Suprapubic skin (tissue), 4 donors: ENCODE measurements around the gene TRMT61A. TPM values are rescaled to one million over a fixed set of nuclear protein-coding genes. Genes with fewer than 3 reads are reported as not detected.
"Not testable (repeated sequence)": the region's sequence is repeated elsewhere in the genome, so short reads cannot be mapped to it uniquely, and the experiment has no call there.

Experiments used
- DNase-seq, 2 donors: peaks; one replicate each; pipeline ENCODE4 v3.0.0-alpha.2; 2019; ENCODE audit warnings: low spot score in 2 of 2
- H3K27ac ChIP-seq: fragments of 200-600 bp; sonication (generic); one replicate; pipeline ENCODE4 v1.5.1; 2019
- H3K27me3 ChIP-seq: fragments of 200-600 bp; sonication (generic); one replicate; pipeline ENCODE4 v1.5.1; 2019
- H3K36me3 ChIP-seq: fragments of 200-600 bp; sonication (generic); one replicate; pipeline ENCODE4 v1.5.1; 2019
- H3K4me1 ChIP-seq: fragments of 200-600 bp; sonication (generic); one replicate; pipeline ENCODE4 v1.5.1; 2019
- H3K4me3 ChIP-seq: fragments of 200-600 bp; sonication (generic); one replicate; pipeline ENCODE4 v1.5.1; 2019; ENCODE audit warnings: mild to moderate bottlenecking
- H3K9me3 ChIP-seq: fragments of 200-600 bp; sonication (generic); one replicate; pipeline ENCODE4 v1.5.1; 2019
- EP300 ChIP-seq: sonication (generic); formaldehyde crosslinking; IDR thresholded peaks from one replicate; pipeline ENCODE4 v1.6.1; 2017; ENCODE audit warnings: antibody characterized with exemption
- POLR2A ChIP-seq, 2 donors: fragments of 450-650 bp; IDR thresholded peaks; one replicate each; pipeline ENCODE4 v1.6.1; 2017; ENCODE audit warnings: antibody characterized with exemption in 2 of 2, mild to moderate bottlenecking in 2 of 2, moderate library complexity in 2 of 2
- POLR2AphosphoS5 ChIP-seq, 3 donors: sonication (generic); formaldehyde crosslinking; IDR thresholded peaks; one replicate each; pipeline ENCODE4 v1.6.1; 2017; ENCODE audit warnings: antibody characterized with exemption in 3 of 3
- WGBS: methylation state at CpG from one replicate; pipeline ENCODE4 v1.1.5; 2018; 5-methylcytosine and 5-hydroxymethylcytosine counted together
- total RNA-seq, 4 donors: library from RNA; depleted of rRNA; stranded (reverse); fragments of >200 nt; gene quantifications; one replicate each; pipeline ENCODE4 v1.1.0, GENCODE V29; 2016
- TF ChIP-seq, protein P1 (sequence below), 2 donors: fragments of 200-600 bp in 1 of 2; fragments of 450-650 bp in 1 of 2; sonication (generic) in 1 of 2; IDR thresholded peaks; one replicate each; pipeline ENCODE4 v1.5.1; 2016 to 2019; ENCODE audit warnings: antibody characterized with exemption in 2 of 2, mild to moderate bottlenecking in 1 of 2, moderate library complexity in 1 of 2

The TRMT61A gene
- total RNA-seq, 4 donors from 2014 or later: 15.9 to 21.9 (median 18.5) TPM

DNA sequence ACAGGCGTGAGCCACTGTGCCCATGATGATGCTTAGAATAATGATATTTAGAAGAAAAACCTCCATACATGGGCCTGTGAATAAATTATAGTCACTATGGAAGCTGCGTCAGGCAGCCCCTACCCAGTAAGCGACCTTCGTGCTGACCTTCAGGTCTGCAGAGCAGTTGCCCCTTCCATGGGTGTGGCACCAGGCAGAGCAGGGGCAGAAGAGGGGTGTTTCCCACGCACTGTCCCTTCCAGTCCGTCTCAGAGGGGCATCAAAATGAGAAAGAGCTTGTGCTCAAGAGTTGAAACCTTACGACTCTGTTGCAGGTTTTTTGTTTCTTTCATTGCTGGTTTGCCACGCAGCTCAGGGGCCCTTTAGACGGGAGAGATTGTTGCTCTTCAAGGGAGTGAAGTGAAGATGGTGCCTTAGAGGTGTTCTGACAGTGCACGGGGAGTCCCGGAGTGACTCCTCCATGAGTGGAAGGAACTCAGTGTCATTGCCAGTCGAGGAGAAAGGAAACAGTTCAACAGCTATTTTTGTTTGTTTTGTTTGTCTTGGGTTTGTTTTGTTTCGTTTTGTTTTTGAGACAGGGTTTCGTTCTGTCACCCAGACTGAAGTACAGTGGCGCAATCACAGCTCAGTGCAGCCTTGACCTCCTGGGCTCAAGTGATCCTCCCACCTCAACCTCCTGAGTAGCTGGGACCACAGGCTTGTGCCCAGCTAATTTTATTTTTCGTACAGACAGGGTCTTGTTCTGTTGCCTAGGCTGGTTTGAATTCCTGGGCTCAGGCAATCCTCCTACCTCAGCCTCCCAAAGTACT lies 20.3 kb upstream of the TRMT61A start:
- H3K27ac ChIP-seq: no peak overlapping the region
- TF ChIP-seq EP300: no peak
- H3K9me3 ChIP-seq: no peaks in the 10 kb centered on the region
- no peak for DNase-seq
- peaks cover 44% of the 10 kb centered on the region for H3K36me3 ChIP-seq
- 89% methylated on average over 16 of the region's 16 CpGs for WGBS
- no peak overlapping the region for H3K4me3 ChIP-seq
- H3K27me3 ChIP-seq: no peaks in the 10 kb centered on the region
- peaks cover 13% of the 10 kb centered on the region for H3K4me1 ChIP-seq

DNA sequence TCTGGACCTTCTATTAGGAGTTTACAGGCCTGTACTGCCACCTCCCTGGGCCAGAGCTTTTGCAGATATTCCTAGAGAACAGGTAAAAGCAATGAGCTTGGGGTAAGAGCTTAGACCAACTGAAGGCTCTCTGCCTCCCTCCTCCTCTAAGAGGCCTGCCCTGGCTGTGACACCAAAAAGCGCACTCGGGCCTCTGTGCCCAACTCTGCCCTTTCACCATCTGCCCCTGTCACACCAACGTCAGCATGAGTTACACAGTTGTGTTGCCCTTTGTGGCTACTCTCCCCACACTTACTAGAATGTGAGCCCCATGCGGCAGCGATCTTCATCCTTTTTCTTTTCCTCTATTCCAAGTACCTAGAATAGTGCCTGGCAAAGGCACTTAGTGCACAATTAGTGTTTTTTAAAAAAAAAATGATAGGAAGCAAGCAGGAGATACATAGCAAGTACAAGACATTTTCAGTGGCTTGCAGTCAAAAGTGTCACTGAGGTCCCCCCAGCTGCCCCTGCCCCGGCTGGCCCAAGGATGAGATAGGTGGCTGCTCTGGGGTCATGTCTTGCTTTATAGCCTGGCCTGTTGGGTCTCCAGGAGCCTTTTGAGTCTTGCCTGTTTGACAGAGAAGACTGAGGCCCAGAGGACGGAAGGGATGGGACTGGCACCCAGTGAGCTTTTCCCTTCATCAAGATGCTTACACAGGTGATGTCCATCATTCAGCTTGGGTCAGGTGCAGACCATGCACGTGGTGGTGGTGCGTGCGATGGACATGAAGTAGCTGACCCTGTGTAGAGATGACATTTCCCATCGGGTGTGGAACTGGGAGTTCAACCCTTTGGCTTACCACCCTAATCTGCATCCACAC lies 18.9 kb upstream of the TRMT61A start:
- 94% methylated on average over 11 of the region's 11 CpGs for WGBS
- Histone ChIP-seq H3K27me3 (no peaks in the 10 kb centered on the region), H3K9me3 (no peaks in the 10 kb centered on the region), H3K27ac (no peak overlapping the region), H3K4me3 (no peak overlapping the region), H3K36me3 (peaks cover 30% of the 10 kb centered on the region), H3K4me1 (peaks cover 26% of the 10 kb centered on the region)
- peak in 1 of 2 donors; percentile 57 for DNase-seq
- no peak for TF ChIP-seq POLR2A (IDR thresholded peaks at IDR 0.05)
- TF ChIP-seq, protein P1, sequence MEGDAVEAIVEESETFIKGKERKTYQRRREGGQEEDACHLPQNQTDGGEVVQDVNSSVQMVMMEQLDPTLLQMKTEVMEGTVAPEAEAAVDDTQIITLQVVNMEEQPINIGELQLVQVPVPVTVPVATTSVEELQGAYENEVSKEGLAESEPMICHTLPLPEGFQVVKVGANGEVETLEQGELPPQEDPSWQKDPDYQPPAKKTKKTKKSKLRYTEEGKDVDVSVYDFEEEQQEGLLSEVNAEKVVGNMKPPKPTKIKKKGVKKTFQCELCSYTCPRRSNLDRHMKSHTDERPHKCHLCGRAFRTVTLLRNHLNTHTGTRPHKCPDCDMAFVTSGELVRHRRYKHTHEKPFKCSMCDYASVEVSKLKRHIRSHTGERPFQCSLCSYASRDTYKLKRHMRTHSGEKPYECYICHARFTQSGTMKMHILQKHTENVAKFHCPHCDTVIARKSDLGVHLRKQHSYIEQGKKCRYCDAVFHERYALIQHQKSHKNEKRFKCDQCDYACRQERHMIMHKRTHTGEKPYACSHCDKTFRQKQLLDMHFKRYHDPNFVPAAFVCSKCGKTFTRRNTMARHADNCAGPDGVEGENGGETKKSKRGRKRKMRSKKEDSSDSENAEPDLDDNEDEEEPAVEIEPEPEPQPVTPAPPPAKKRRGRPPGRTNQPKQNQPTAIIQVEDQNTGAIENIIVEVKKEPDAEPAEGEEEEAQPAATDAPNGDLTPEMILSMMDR (IDR thresholded peaks at IDR 0.05): no peak
- TF ChIP-seq POLR2AphosphoS5 (IDR thresholded peaks at IDR 0.05): no peak
- TF ChIP-seq EP300: no peak

DNA sequence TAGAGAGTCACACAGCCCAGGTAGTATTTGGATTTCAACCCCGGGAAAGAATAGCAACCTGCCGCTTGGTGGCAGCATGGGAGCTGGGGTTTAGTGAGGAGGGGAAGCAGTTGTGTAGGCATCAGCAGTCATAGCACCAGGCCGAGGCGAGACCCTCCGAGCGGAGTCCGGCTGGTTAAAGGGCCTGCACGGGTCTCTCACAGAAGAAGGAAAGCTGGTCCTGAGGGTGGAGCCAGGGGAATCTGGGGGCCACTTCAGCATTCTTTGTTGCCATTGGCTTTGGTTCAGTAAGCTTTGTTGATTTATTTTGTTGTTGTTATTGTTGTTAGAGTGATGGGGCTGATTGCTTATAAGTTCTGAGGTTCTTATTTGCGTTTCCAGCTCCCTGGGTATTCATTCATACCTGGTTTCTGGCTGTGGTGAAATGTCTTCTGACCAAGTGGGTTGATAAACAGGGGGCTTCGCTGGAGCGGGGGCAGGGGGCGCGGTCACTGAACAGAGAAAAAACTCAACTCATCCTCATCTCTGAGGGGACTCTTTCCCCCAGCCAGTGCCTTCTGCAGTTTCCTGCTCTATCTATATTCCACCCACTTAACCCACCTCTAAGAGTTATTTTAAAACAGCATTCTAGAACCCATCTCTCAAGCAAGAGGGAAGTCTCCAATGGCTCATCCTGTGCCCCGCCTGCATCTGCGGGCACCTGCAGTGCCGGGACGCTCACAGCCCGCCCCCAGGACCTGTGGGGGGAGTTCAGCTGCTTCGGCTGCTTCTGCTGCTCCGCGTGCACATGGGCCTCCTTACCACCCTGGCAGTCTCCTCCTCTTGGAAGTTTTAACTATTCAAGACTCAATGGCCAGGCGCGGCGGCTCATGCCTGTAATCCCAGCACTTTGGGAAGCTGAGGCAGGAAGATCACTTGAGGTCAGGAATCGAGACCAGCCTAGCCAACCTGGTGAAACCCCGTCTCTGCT lies 18.0 kb upstream of the TRMT61A start:
- TF ChIP-seq, protein P1 (IDR thresholded peaks at IDR 0.05): no peak
- Histone ChIP-seq H3K4me1 (peaks cover 34% of the 10 kb centered on the region), H3K27me3 (no peaks in the 10 kb centered on the region), H3K36me3 (peaks cover 22% of the 10 kb centered on the region), H3K4me3 (no peak overlapping the region), H3K9me3 (no peaks in the 10 kb centered on the region), H3K27ac (no peak overlapping the region)
- DNase-seq: peak; percentile 55 to 69
- WGBS: 88% methylated on average over 26 of the region's 26 CpGs

DNA sequence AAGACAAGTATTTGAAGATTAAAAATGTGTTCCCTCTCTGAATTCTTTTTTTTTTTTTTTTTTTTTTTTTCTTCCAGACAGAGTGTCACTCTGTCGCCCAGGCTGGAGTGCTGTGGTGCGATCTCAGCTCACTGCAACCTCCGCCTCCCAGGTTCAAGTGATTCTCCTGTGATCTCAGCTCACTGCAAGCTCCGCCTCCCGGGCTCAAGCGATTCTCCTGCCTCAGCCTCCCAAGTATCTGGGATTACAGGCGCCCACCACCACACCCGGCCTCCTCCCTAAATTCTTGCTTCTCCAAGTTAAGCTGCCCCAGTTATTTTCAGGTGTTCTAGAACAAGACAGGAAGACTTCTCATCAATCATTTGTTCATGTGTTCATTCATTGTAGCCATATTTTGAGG lies 16.8 kb upstream of the TRMT61A start:
- peak in 1 of 2 donors; percentile 59 for DNase-seq
- not testable (repeated sequence) for H3K27me3 ChIP-seq, H3K4me3 ChIP-seq, H3K9me3 ChIP-seq
- 89% methylated on average over 5 of the region's 8 CpGs for WGBS
- peaks cover 43% of the 10 kb centered on the region for H3K4me1 ChIP-seq
- peaks cover 19% of the 10 kb centered on the region for H3K36me3 ChIP-seq
- H3K27ac ChIP-seq: peak overlapping the region; percentile 82

- DNase-seq: peak; percentile 79 to 81
- Histone ChIP-seq H3K36me3 (peaks cover 14% of the 10 kb centered on the region), H3K27me3 (no peaks in the 10 kb centered on the region), H3K4me1 (peaks cover 51% of the 10 kb centered on the region), H3K27ac (peak overlapping the region; percentile 82), H3K4me3 (no peak overlapping the region), H3K9me3 (no peaks in the 10 kb centered on the region)
- WGBS: 35% methylated on average over 19 of the region's 25 CpGs
- no peak for TF ChIP-seq EP300
- TF ChIP-seq POLR2AphosphoS5 (IDR thresholded peaks at IDR 0.05): peak in 2 of 3 donors; percentile 55 to 89
These were observed 16.0 kb upstream of the TRMT61A start for GRCh38 chr14:103512701-103513611.
